K562 (cell line): ENCODE measurements around the gene C1QTNF5. TPM values are rescaled to one million over a fixed set of nuclear protein-coding genes. Genes with fewer than 3 reads are reported as not detected.
A peak's percentile ranks its signal among the peaks of the same experiment; 100 is the strongest.

Source experiments
- BRD9 ChIP-seq: fragments of 450-650 bp; IDR thresholded peaks from 2 replicates; pipeline ENCODE4 v1.6.1; 2018; ENCODE audit warnings: low read depth; ENCODE audit not compliant: partially characterized antibody
- CBFB ChIP-seq: sonication (generic); formaldehyde crosslinking; IDR thresholded peaks from 2 replicates; pipeline ENCODE4 v1.4.0; 2020; ENCODE audit warnings: mild to moderate bottlenecking, missing genetic modification reagents
- CHD2 ChIP-seq: IDR thresholded peaks from 2 replicates; pipeline ENCODE4 v1.6.1; 2011; ENCODE audit warnings: low read depth, low read length
- GABPB1 ChIP-seq: sonication (generic); formaldehyde crosslinking; IDR thresholded peaks from 2 replicates; pipeline ENCODE4 v1.8.0; 2022; ENCODE audit warnings: mild to moderate bottlenecking, missing genetic modification reagents
- HDAC1 ChIP-seq, 2 experiments: fragments of 450-650 bp; IDR thresholded peaks; 2 replicates each; pipeline ENCODE4 v1.6.1; 2016 to 2017; ENCODE audit warnings: inconsistent platforms in 1 of 2, mild to moderate bottlenecking in 1 of 2, moderate library complexity in 1 of 2
- KDM5B ChIP-seq: fragments of 200-600 bp; sonication (generic); IDR thresholded peaks from 2 replicates; pipeline ENCODE4 v1.6.1; 2012; ENCODE audit warnings: low read depth, mild to moderate bottlenecking, moderate library complexity, low read length, control low read depth, inconsistent platforms; ENCODE audit not compliant: insufficient replicate concordance
- KLF6 ChIP-seq: fragments of 250-450 bp; sonication (Bioruptor Pico); IDR thresholded peaks from 2 replicates; pipeline ENCODE4 v1.4.0; 2020; ENCODE audit warnings: mild to moderate bottlenecking, moderate library complexity, borderline replicate concordance
- MEF2D ChIP-seq: conservative IDR thresholded peaks from 2 replicates; pipeline ENCODE4 v1.6.1; 2016; ENCODE audit warnings: low read depth, missing genetic modification characterization, missing compliant biosample characterization
- MIER1 ChIP-seq: fragments of 450-650 bp; IDR thresholded peaks from 2 replicates; pipeline ENCODE4 v1.6.1; 2016; ENCODE audit warnings: antibody characterized with exemption, mild to moderate bottlenecking, low read depth
- MYC ChIP-seq, 2 experiments: fragments of 250-450 bp in 1 of 2; sonication (Bioruptor Pico) in 1 of 2; IDR thresholded peaks; 2 replicates each; pipeline versions ENCODE4 v1.5.1 to v1.6.1; 2012 to 2021; ENCODE audit warnings: low read depth in 2 of 2, borderline replicate concordance in 1 of 2, improper control_type of control experiment in 1 of 2, low read length in 1 of 2, mild to moderate bottlenecking in 1 of 2, moderate library complexity in 1 of 2
- NFIC ChIP-seq: fragments of 450-650 bp; IDR thresholded peaks from 2 replicates; pipeline ENCODE4 v1.6.1; 2017; ENCODE audit warnings: mild to moderate bottlenecking, inconsistent platforms
- SMAD1 ChIP-seq: fragments of 150-350 bp; IDR thresholded peaks from 2 replicates; pipeline ENCODE4 v1.6.1; 2014; ENCODE audit warnings: low read length, low read depth; ENCODE audit not compliant: partially characterized antibody
- SNIP1 ChIP-seq: fragments of 450-650 bp; IDR thresholded peaks from 2 replicates; pipeline ENCODE4 v1.7.1; 2017; ENCODE audit warnings: low read depth, mild to moderate bottlenecking
- TAF7 ChIP-seq: fragments of 450-650 bp; IDR thresholded peaks from 2 replicates; pipeline ENCODE4 v1.6.1; 2016; ENCODE audit warnings: missing genetic modification characterization, missing compliant biosample characterization
- ZEB2 ChIP-seq: fragments of 450-650 bp; IDR thresholded peaks from 2 replicates; pipeline ENCODE4 v1.6.1; 2016
- ZFP36 ChIP-seq: fragments of 150-350 bp; IDR thresholded peaks from 2 replicates; pipeline ENCODE4 v1.6.1; 2018; ENCODE audit warnings: low read length, low read depth; ENCODE audit not compliant: partially characterized antibody
- ZNF347 ChIP-seq: fragments of 450-650 bp; formaldehyde crosslinking; IDR thresholded peaks from 2 replicates; pipeline ENCODE4 v1.4.0; 2020; ENCODE audit warnings: low read depth, mild to moderate bottlenecking, moderate library complexity
- ZNF696 ChIP-seq: fragments of 250-450 bp; sonication (Bioruptor Pico); conservative IDR thresholded peaks from 2 replicates; pipeline ENCODE4 v1.4.0; 2020; ENCODE audit warnings: mild to moderate bottlenecking, moderate library complexity
- ZNF699 ChIP-seq: fragments of 250-450 bp; sonication (Bioruptor Pico); IDR thresholded peaks from 2 replicates; pipeline ENCODE4 v1.8.0; 2021; ENCODE audit warnings: mild to moderate bottlenecking, moderate library complexity; ENCODE audit not compliant: insufficient replicate concordance
- polyA plus RNA-seq, 8 experiments: library from polyadenylated mRNA; depleted of rRNA in 4 of 8; stranded (reverse) in 5 of 8; unstranded in 3 of 8; fragments of >200 nt; fragmentation: Nextera tagmentation in 2 of 8; fragmentation: Illumina TruSeq in 1 of 8; extraction: Ambion mirVana in 2 of 8; extraction: Trizol in 1 of 8; gene quantifications; 2 replicates each; pipeline versions ENCODE4 v1.2.1 to v1.2.3, GENCODE V29; 2011 to 2014; ENCODE audit warnings: inconsistent platforms in 1 of 8, missing spikeins in 1 of 8
- total RNA-seq, 7 experiments: library from RNA; depleted of rRNA in 6 of 7; stranded (reverse); fragments of >200 nt in 6 of 7; fragmentation: Illumina TruSeq in 2 of 7; extraction: Trizol in 2 of 7; gene quantifications; 2 replicates each; pipeline versions ENCODE4 v1.2.1 to v1.2.3, GENCODE V29; 2011 to 2021; ENCODE audit warnings: low replicate concordance in 1 of 7
- TF ChIP-seq, protein P1 (sequence below): IDR thresholded peaks from 2 replicates; pipeline ENCODE4 v1.6.1; 2011; ENCODE audit not compliant: insufficient read length; ENCODE audit errors: extremely low read depth
- TF ChIP-seq, protein P2 (sequence below): fragments of 200-400 bp; formaldehyde crosslinking; IDR thresholded peaks from 2 replicates; pipeline ENCODE4 v1.6.1; 2017; ENCODE audit warnings: mild to moderate bottlenecking, low read depth, low read length, moderate library complexity
- TF ChIP-seq, protein P3 (sequence below): fragments of 450-650 bp; formaldehyde crosslinking; IDR thresholded peaks from 2 replicates; pipeline ENCODE4 v1.4.0; 2022; ENCODE audit warnings: mild to moderate bottlenecking, moderate library complexity
- TF ChIP-seq, protein P4 (sequence below): sonication (generic); formaldehyde crosslinking; IDR thresholded peaks from 2 replicates; pipeline ENCODE4 v1.4.0; 2020; ENCODE audit warnings: mild to moderate bottlenecking, missing genetic modification reagents

Gene C1QTNF5
- total and polyA plus RNA-seq, 9 of the 15 experiments (the other 6 are each of a cell fraction or from before 2014, with no cell fraction given): 0.07 to 0.76 (median 0.24) TPM; not detected in 1

DNA sequence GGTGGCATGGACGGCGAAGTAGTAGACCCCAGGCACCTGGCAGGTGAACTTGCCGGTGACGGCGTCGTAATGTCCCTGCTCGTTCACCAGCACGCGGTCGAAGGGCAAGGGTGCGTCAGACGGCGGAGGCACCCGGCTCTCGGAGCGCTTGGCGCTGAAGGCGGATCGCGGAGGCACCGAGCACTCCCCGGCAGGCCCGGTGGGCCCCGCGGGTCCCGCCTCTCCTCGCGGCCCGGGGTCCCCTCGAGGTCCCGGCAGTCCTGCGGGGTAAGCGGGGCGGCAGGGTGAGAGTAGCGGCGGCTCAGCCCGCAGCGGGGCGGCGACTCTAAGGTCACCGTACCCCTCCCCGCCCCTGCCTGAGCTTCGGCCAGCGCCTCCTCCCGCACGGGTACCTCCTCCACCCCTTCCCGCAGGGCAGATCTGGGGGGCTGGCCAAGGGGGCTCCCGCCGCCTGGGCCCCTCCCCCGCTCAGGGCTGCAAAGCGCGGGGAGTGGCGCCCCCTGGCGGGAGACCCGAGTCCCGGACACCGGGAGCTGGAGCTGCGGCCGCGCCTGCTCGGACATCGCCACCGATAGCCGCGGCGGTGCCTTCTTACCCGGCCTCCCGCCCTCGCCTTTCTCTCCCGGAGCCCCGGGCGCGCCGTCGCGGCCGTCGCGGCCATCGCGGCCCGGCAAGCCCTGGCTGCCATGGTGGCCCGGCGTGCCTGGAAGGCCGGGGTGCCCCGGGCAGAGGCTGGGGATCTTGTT, 921 bp downstream of the C1QTNF5 start (continued):
- TF ChIP-seq, protein P1, sequence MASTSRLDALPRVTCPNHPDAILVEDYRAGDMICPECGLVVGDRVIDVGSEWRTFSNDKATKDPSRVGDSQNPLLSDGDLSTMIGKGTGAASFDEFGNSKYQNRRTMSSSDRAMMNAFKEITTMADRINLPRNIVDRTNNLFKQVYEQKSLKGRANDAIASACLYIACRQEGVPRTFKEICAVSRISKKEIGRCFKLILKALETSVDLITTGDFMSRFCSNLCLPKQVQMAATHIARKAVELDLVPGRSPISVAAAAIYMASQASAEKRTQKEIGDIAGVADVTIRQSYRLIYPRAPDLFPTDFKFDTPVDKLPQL: no peak
- no peak for TF ChIP-seq HDAC1 (IDR thresholded peaks at IDR 0.05)
- TF ChIP-seq SNIP1: no peak
- no peak for TF ChIP-seq TAF7 (tag)
- TF ChIP-seq NFIC: peak; percentile 44
- TF ChIP-seq, protein P2, sequence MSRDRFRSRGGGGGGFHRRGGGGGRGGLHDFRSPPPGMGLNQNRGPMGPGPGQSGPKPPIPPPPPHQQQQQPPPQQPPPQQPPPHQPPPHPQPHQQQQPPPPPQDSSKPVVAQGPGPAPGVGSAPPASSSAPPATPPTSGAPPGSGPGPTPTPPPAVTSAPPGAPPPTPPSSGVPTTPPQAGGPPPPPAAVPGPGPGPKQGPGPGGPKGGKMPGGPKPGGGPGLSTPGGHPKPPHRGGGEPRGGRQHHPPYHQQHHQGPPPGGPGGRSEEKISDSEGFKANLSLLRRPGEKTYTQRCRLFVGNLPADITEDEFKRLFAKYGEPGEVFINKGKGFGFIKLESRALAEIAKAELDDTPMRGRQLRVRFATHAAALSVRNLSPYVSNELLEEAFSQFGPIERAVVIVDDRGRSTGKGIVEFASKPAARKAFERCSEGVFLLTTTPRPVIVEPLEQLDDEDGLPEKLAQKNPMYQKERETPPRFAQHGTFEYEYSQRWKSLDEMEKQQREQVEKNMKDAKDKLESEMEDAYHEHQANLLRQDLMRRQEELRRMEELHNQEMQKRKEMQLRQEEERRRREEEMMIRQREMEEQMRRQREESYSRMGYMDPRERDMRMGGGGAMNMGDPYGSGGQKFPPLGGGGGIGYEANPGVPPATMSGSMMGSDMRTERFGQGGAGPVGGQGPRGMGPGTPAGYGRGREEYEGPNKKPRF: no peak
- TF ChIP-seq ZNF696 (CRISPR knock-in tag): no peak
- no peak for TF ChIP-seq KLF6
- TF ChIP-seq KDM5B: no peak
- TF ChIP-seq ZFP36: peak; percentile 18
- no peak for TF ChIP-seq ZEB2
- no peak for TF ChIP-seq BRD9
- no peak for TF ChIP-seq ZNF347 (CRISPR knock-in tag)
- TF ChIP-seq, protein P3, sequence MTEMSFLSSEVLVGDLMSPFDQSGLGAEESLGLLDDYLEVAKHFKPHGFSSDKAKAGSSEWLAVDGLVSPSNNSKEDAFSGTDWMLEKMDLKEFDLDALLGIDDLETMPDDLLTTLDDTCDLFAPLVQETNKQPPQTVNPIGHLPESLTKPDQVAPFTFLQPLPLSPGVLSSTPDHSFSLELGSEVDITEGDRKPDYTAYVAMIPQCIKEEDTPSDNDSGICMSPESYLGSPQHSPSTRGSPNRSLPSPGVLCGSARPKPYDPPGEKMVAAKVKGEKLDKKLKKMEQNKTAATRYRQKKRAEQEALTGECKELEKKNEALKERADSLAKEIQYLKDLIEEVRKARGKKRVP (CRISPR knock-in tag): 0 out of 2 replicates have a peak, but pooled peaks have one; percentile 3
- TF ChIP-seq CHD2: peak; percentile 41; the same call in 1 of the 2 replicates
- TF ChIP-seq GABPB1 (CRISPR knock-in tag): no peak
- TF ChIP-seq MYC (IDR thresholded peaks at IDR 0.05; ENCODE audit: low read depth, low read length): peak; percentile 57
- TF ChIP-seq MYC (CRISPR knock-in tag; IDR thresholded peaks at IDR 0.05; ENCODE audit: borderline replicate concordance, low read depth): no peak
- TF ChIP-seq ZNF699 (CRISPR knock-in tag): no peak
- TF ChIP-seq MEF2D: no peak
- TF ChIP-seq MIER1: no peak
- no peak for TF ChIP-seq CBFB (CRISPR knock-in tag)
- no peak for TF ChIP-seq SMAD1
- TF ChIP-seq, protein P4, sequence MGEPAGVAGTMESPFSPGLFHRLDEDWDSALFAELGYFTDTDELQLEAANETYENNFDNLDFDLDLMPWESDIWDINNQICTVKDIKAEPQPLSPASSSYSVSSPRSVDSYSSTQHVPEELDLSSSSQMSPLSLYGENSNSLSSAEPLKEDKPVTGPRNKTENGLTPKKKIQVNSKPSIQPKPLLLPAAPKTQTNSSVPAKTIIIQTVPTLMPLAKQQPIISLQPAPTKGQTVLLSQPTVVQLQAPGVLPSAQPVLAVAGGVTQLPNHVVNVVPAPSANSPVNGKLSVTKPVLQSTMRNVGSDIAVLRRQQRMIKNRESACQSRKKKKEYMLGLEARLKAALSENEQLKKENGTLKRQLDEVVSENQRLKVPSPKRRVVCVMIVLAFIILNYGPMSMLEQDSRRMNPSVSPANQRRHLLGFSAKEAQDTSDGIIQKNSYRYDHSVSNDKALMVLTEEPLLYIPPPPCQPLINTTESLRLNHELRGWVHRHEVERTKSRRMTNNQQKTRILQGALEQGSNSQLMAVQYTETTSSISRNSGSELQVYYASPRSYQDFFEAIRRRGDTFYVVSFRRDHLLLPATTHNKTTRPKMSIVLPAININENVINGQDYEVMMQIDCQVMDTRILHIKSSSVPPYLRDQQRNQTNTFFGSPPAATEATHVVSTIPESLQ (CRISPR knock-in tag): no peak
